Measurements from ENCODE around the gene RNASEH2C. TPM values are rescaled to one million over a fixed set of nuclear protein-coding genes. Genes with fewer than 3 reads are reported as not detected.
"Not testable (repeated sequence)": the region's sequence is repeated elsewhere in the genome, so short reads cannot be mapped to it uniquely, and the experiment has no call there.

Gene RNASEH2C
- 51.7 and 69.4 TPM in 2 replicates for total RNA-seq (ENCODE audit: low replicate concordance)
- long read RNA-seq, transcript RNASEH2C-201 (4 exons, 2,794 nt): major isoform, 13 of 22 reads
- long read RNA-seq, partial matches to known transcripts: 0 of 22 reads
- long read RNA-seq, other reads (novel, unspliced or antisense): 6 of 22 reads

- H3K27ac Mint-ChIP-seq: peak within 1 kb of the TSS; percentile 71
- peak; percentile 84 for DNase-seq (ENCODE audit: extremely low spot score, unreplicated experiment)
- H3K36me3 Mint-ChIP-seq: peaks cover 4% of the 10 kb centered on the region
- TF ChIP-seq CTCF (conservative IDR thresholded peaks at IDR 0.05): no peak
- H3K27me3 Mint-ChIP-seq: peaks cover 11% of the 10 kb centered on the region
- no peaks in the 10 kb centered on the region for H3K4me1 Mint-ChIP-seq (ENCODE audit: unreplicated experiment)
- H3K9me3 Mint-ChIP-seq: no peaks in the 10 kb centered on the region
- H3K4me3 Mint-ChIP-seq: peak within 1 kb of the TSS; percentile 93
These were observed at the start of gene RNASEH2C for GRCh38 chr11:65720211-65720934. RNASEH2C (minus strand) TSS chr11:65720798; CDS start chr11:65720758, 40 bp downstream.

- H3K9me3 Mint-ChIP-seq; H3K4me3 Mint-ChIP-seq; H3K27me3 Mint-ChIP-seq; H3K27ac Mint-ChIP-seq; H3K4me1 Mint-ChIP-seq (ENCODE audit: unreplicated experiment); H3K36me3 Mint-ChIP-seq; DNase-seq (ENCODE audit: extremely low spot score, unreplicated experiment): not testable (repeated sequence)
These were observed 47.2 kb upstream of the RNASEH2C start for GRCh38 chr11:65767806-65768205.

GRCh38 chr11:65767406-65767805 lies 46.8 kb upstream of the RNASEH2C start:
- no peak for DNase-seq (ENCODE audit: extremely low spot score, unreplicated experiment)
- no peaks in the 10 kb centered on the region for H3K9me3 Mint-ChIP-seq
- H3K4me3 Mint-ChIP-seq: no peak overlapping the region
- no peak for TF ChIP-seq CTCF (conservative IDR thresholded peaks at IDR 0.05)
- H3K27me3 Mint-ChIP-seq: no peaks in the 10 kb centered on the region
- no peak overlapping the region for H3K27ac Mint-ChIP-seq
- H3K36me3 Mint-ChIP-seq: no peaks in the 10 kb centered on the region
- no peaks in the 10 kb centered on the region for H3K4me1 Mint-ChIP-seq (ENCODE audit: unreplicated experiment)

GRCh38 chr11:65766535-65766934 lies 45.9 kb upstream of the RNASEH2C start:
- Mint-ChIP-seq H3K4me1 (ENCODE audit: unreplicated experiment) (no peaks in the 10 kb centered on the region), H3K9me3 (no peaks in the 10 kb centered on the region), H3K36me3 (no peaks in the 10 kb centered on the region), H3K27ac (no peak overlapping the region), H3K27me3 (no peaks in the 10 kb centered on the region), H3K4me3 (no peak overlapping the region)
- DNase-seq (ENCODE audit: extremely low spot score, unreplicated experiment): no peak
- no peak for TF ChIP-seq CTCF (conservative IDR thresholded peaks at IDR 0.05)

- Mint-ChIP-seq H3K36me3 (no peaks in the 10 kb centered on the region), H3K27me3 (no peaks in the 10 kb centered on the region), H3K4me3 (no peak overlapping the region), H3K9me3 (no peaks in the 10 kb centered on the region), H3K4me1 (ENCODE audit: unreplicated experiment) (no peaks in the 10 kb centered on the region), H3K27ac (no peak overlapping the region)
- no peak for TF ChIP-seq CTCF (conservative IDR thresholded peaks at IDR 0.05)
- no peak for DNase-seq (ENCODE audit: extremely low spot score, unreplicated experiment)
These were observed 43.8 kb upstream of the RNASEH2C start for GRCh38 chr11:65764434-65764833.

- not testable (repeated sequence) for H3K27ac Mint-ChIP-seq; H3K4me1 Mint-ChIP-seq (ENCODE audit: unreplicated experiment); DNase-seq (ENCODE audit: extremely low spot score, unreplicated experiment); H3K4me3 Mint-ChIP-seq; H3K27me3 Mint-ChIP-seq; H3K9me3 Mint-ChIP-seq; H3K36me3 Mint-ChIP-seq
These were observed 42.2 kb upstream of the RNASEH2C start for GRCh38 chr11:65762816-65763215.

- not testable (repeated sequence) for H3K27ac Mint-ChIP-seq; H3K27me3 Mint-ChIP-seq; H3K4me1 Mint-ChIP-seq (ENCODE audit: unreplicated experiment); DNase-seq (ENCODE audit: extremely low spot score, unreplicated experiment); H3K4me3 Mint-ChIP-seq; H3K36me3 Mint-ChIP-seq; H3K9me3 Mint-ChIP-seq
These were observed 41.6 kb upstream of the RNASEH2C start for GRCh38 chr11:65762169-65762568.

Measured in type B pancreatic cell (in vitro differentiated cells).